ENCODE measurements around the gene FBLN2.

The FBLN2 gene

GRCh38 chr3:13528217-13528867 lies 20.6 kb upstream of the FBLN2 start:
- no peak for DNase-seq (ENCODE audit: extremely low read depth, low read depth)
- TF ChIP-seq CTCF (IDR thresholded peaks at IDR 0.05; ENCODE audit: low read depth, low read length) = peak; percentile 34

GRCh38 chr3:13529196-13530112 lies 19.5 kb upstream of the FBLN2 start:
- DNase-seq (ENCODE audit: extremely low read depth, low read depth) = no peak
- TF ChIP-seq CTCF (IDR thresholded peaks at IDR 0.05; ENCODE audit: low read depth, low read length) = no peak

GRCh38 chr3:13530241-13531009 lies 18.5 kb upstream of the FBLN2 start:
- TF ChIP-seq CTCF (IDR thresholded peaks at IDR 0.05; ENCODE audit: low read depth, low read length) = no peak

GRCh38 chr3:13532085-13532484 lies 16.8 kb upstream of the FBLN2 start:
- DNase-seq (ENCODE audit: extremely low read depth, low read depth) = no peak
- TF ChIP-seq CTCF (IDR thresholded peaks at IDR 0.05; ENCODE audit: low read depth, low read length) = no peak

More at GRCh38 chr3:13530241-13531009, 18.5 kb upstream of the FBLN2 start:
- DNase-seq (ENCODE audit: extremely low read depth, low read depth) = no peak

- DNase-seq (ENCODE audit: extremely low read depth, low read depth) = no peak
- no peak for TF ChIP-seq CTCF (IDR thresholded peaks at IDR 0.05; ENCODE audit: low read depth, low read length)
Observed at GRCh38 chr3:13532631-13533030, 16.3 kb upstream of the FBLN2 start.

- no peak for TF ChIP-seq CTCF (IDR thresholded peaks at IDR 0.05; ENCODE audit: low read depth, low read length)
- DNase-seq (ENCODE audit: extremely low read depth, low read depth) = no peak
Observed at GRCh38 chr3:13533885-13534301, 15.0 kb upstream of the FBLN2 start.
